PC-3 (cell line): ENCODE data around the gene GDPD3. TPM values are rescaled to one million over a fixed set of nuclear protein-coding genes. Genes with fewer than 3 reads are reported as not detected.
A peak's percentile ranks its signal among the peaks of the same experiment; 100 is the strongest.
"Not testable (repeated sequence)": the region's sequence is repeated elsewhere in the genome, so short reads cannot be mapped to it uniquely, and the experiment has no call there.

Source experiments
- ATAC-seq: fragments of 200-7000 bp; cut with Tn5 transposase; 2 replicates; pipeline ENCODE4 v1.9.1; 2020; ENCODE audit warnings: mild to moderate bottlenecking, moderate library complexity
- BruUV-seq: library from RNA; stranded (reverse); fragments of 400-500 nt; replicated peaks from 2 replicates; lab custom pipeline; 2021; lab: Mats Ljungman, UMichigan
- CTCF ChIA-PET: fragments of 300-600 bp; sonication (Branson Sonifier 250); formaldehyde crosslinking; loops from one replicate; lab custom pipeline; 2022; ENCODE audit warnings: antibody characterized with exemption; lab: Charles Lee
- POLR2A ChIA-PET: fragments of 300-600 bp; sonication (Branson Sonifier 250); formaldehyde crosslinking; loops from one replicate; lab custom pipeline; 2022; ENCODE audit warnings: antibody characterized with exemption; ENCODE audit not compliant: unreplicated experiment; lab: Charles Lee
- DNase-seq: peaks from one replicate; pipeline ENCODE4 v3.0.0-alpha.2; 2015
- H2AFZ ChIP-seq: fragments of 300-600 bp; sonication (generic); 2 replicates; pipeline ENCODE4 v1.6.0; 2016; ENCODE audit warnings: antibody characterized with exemption, low read length
- H3F3A ChIP-seq: fragments of 300-600 bp; sonication (generic); one replicate; pipeline ENCODE4 v1.6.0; 2017; ENCODE audit warnings: antibody characterized with exemption, low read length, control low read depth, mild to moderate bottlenecking; ENCODE audit not compliant: unreplicated experiment
- H3K27ac ChIP-seq: fragments of 300-600 bp; sonication (generic); 2 replicates; pipeline ENCODE4 v1.5.1; 2016; ENCODE audit warnings: mild to moderate bottlenecking, low read length
- H3K27me3 ChIP-seq: fragments of 300-600 bp; sonication (generic); 2 replicates; pipeline ENCODE4 v1.6.1; 2016; ENCODE audit warnings: low read length, mixed read lengths
- H3K36me3 ChIP-seq: fragments of 300-600 bp; sonication (generic); 2 replicates; pipeline ENCODE4 v1.6.1; 2016; ENCODE audit warnings: low read depth, mixed run types, low read length, mixed read lengths
- H3K4me1 ChIP-seq: fragments of 300-600 bp; sonication (generic); 2 replicates; pipeline ENCODE4 v1.5.1; 2016; ENCODE audit warnings: low read length; ENCODE audit not compliant: insufficient read depth
- H3K4me2 ChIP-seq: fragments of 300-600 bp; sonication (generic); 2 replicates; pipeline ENCODE4 v1.6.0; 2016; ENCODE audit warnings: low read length
- H3K4me3 ChIP-seq: fragments of 300-600 bp; sonication (generic); 2 replicates; pipeline ENCODE4 v1.5.1; 2016; ENCODE audit warnings: mild to moderate bottlenecking, low read length, mixed read lengths
- H3K79me2 ChIP-seq: fragments of 300-600 bp; sonication (generic); 2 replicates; pipeline ENCODE4 v1.6.1; 2017; ENCODE audit warnings: low read length, mixed read lengths
- H3K9ac ChIP-seq: fragments of 300-600 bp; sonication (generic); 2 replicates; pipeline ENCODE4 v1.6.0; 2016; ENCODE audit warnings: mild to moderate bottlenecking, low read length
- H3K9me2 ChIP-seq: fragments of 300-600 bp; sonication (generic); replicated peaks from 2 replicates; pipeline ENCODE4 v1.6.1; 2016; ENCODE audit warnings: mixed run types, low read length, mixed read lengths
- H3K9me3 ChIP-seq: fragments of 300-600 bp; sonication (generic); 2 replicates; pipeline ENCODE4 v1.6.1; 2016; ENCODE audit warnings: low read length, mixed read lengths
- H4K20me1 ChIP-seq: fragments of 300-600 bp; sonication (generic); 2 replicates; pipeline ENCODE4 v1.6.1; 2016; ENCODE audit warnings: low read length, mixed read lengths
- EZH2 ChIP-seq: fragments of 300-600 bp; sonication (generic); IDR thresholded peaks from one replicate; pipeline ENCODE4 v1.6.1; 2017; ENCODE audit warnings: antibody characterized with exemption, mild to moderate bottlenecking, low read length; ENCODE audit not compliant: unreplicated experiment
- EZH2phosphoT487 ChIP-seq: fragments of 300-600 bp; sonication (generic); IDR thresholded peaks from 2 replicates; pipeline ENCODE4 v1.6.1; 2018; ENCODE audit warnings: mild to moderate bottlenecking, antibody characterized with exemption, low read length, borderline replicate concordance
- intact Hi-C: fragments of 100-400 bp; cut with micrococcal nuclease; formaldehyde crosslinking; loops from 2 replicates; pipeline ENCODE4 v1.9.0; 2023
- total RNA-seq: library from RNA; depleted of rRNA; stranded (reverse); fragments of >200 nt; gene quantifications from 2 replicates; pipeline ENCODE4 v1.2.3, GENCODE V29; 2014
- TF ChIP-seq, protein P1 (sequence below): fragments of 300-600 bp; sonication (generic); conservative IDR thresholded peaks from 2 replicates; pipeline ENCODE4 v1.5.1; 2017; ENCODE audit warnings: antibody characterized with exemption, low read depth, mild to moderate bottlenecking, low read length

Gene GDPD3
- total RNA-seq, 1 experiment from 2014 or later: 3.4 TPM

GRCh38 chr16:30116291-30117207 is 3.2 kb upstream of the GDPD3 start:
- CTCF ChIA-PET: no interaction called here
- no peaks in the 10 kb centered on the region for H3K36me3 ChIP-seq
- H2AFZ ChIP-seq: no peak overlapping the region
- no peak for DNase-seq
- TF ChIP-seq EZH2phosphoT487 (no peak), EZH2 (no peak)
- TF ChIP-seq, protein P1, sequence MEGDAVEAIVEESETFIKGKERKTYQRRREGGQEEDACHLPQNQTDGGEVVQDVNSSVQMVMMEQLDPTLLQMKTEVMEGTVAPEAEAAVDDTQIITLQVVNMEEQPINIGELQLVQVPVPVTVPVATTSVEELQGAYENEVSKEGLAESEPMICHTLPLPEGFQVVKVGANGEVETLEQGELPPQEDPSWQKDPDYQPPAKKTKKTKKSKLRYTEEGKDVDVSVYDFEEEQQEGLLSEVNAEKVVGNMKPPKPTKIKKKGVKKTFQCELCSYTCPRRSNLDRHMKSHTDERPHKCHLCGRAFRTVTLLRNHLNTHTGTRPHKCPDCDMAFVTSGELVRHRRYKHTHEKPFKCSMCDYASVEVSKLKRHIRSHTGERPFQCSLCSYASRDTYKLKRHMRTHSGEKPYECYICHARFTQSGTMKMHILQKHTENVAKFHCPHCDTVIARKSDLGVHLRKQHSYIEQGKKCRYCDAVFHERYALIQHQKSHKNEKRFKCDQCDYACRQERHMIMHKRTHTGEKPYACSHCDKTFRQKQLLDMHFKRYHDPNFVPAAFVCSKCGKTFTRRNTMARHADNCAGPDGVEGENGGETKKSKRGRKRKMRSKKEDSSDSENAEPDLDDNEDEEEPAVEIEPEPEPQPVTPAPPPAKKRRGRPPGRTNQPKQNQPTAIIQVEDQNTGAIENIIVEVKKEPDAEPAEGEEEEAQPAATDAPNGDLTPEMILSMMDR: no peak
- H3K9me2 ChIP-seq: no peaks in the 10 kb centered on the region
- H3K9me3 ChIP-seq: no peaks in the 10 kb centered on the region
- no TSS peak for BruUV-seq
- H3K4me2 ChIP-seq: no peak overlapping the region
- H3K9ac ChIP-seq: no peak overlapping the region
- no peaks in the 10 kb centered on the region for H4K20me1 ChIP-seq
- H3F3A ChIP-seq: no peaks in the 10 kb centered on the region
- POLR2A ChIA-PET: no interaction called here
- H3K27ac ChIP-seq: no peak overlapping the region
- no peak for ATAC-seq
- intact Hi-C loops: no loop called here
- no peaks in the 10 kb centered on the region for H3K27me3 ChIP-seq
- H3K79me2 ChIP-seq: no peaks in the 10 kb centered on the region
- peaks cover 11% of the 10 kb centered on the region for H3K4me1 ChIP-seq
- no peak overlapping the region for H3K4me3 ChIP-seq

GRCh38 chr16:30115238-30115637 is 1.9 kb upstream of the GDPD3 start:
- ChIA-PET CTCF (no interaction called here), POLR2A (interaction anchor here (0.6 kb wide), 1 partner anchor 168 kb away, joined by 6 read pairs; no protein-coding TSS in a partner anchor)
- Histone ChIP-seq H3K9me2 (no peaks in the 10 kb centered on the region), H3K4me3 (no peak overlapping the region), H3K79me2 (no peaks in the 10 kb centered on the region), H4K20me1 (no peaks in the 10 kb centered on the region), H2AFZ (no peak overlapping the region), H3K27me3 (no peaks in the 10 kb centered on the region), H3K9me3 (no peaks in the 10 kb centered on the region), H3K9ac (no peak overlapping the region), H3K36me3 (no peaks in the 10 kb centered on the region), H3F3A (no peaks in the 10 kb centered on the region), H3K4me1 (peaks cover 11% of the 10 kb centered on the region), H3K4me2 (no peak overlapping the region), H3K27ac (no peak overlapping the region)
- BruUV-seq: no TSS peak
- intact Hi-C loops: no loop called here
- DNase-seq: no peak
- ATAC-seq: peak; percentile 44; the same call in 1 of the 2 replicates
- no peak for TF ChIP-seq EZH2

- POLR2A ChIA-PET: interaction anchor here (0.6 kb wide), 1 partner anchor 168 kb away, joined by 6 read pairs; no protein-coding TSS in a partner anchor
- H3K36me3 ChIP-seq, H3K9me2 ChIP-seq, H3F3A ChIP-seq, H3K9ac ChIP-seq, H3K9me3 ChIP-seq, ATAC-seq, DNase-seq, H3K27me3 ChIP-seq, H3K27ac ChIP-seq, H3K79me2 ChIP-seq, H3K4me3 ChIP-seq, H4K20me1 ChIP-seq, intact Hi-C loops, CTCF ChIA-PET, BruUV-seq, H3K4me2 ChIP-seq, H2AFZ ChIP-seq: not testable (repeated sequence)
- H3K4me1 ChIP-seq: peaks cover 11% of the 10 kb centered on the region
Observed at GRCh38 chr16:30114833-30115232, 1.5 kb upstream of the GDPD3 start.
